ENCODE data around the gene SLC24A3.

The SLC24A3 gene

GRCh38 chr20:19244291-19244690, 31.8 kb downstream of the SLC24A3 start:
- no peak for DNase-seq

GRCh38 chr20:19249106-19249879, 36.9 kb downstream of the SLC24A3 start:
- no peak for DNase-seq

- no peak for DNase-seq
Observed at GRCh38 chr20:19250346-19250745, 37.9 kb downstream of the SLC24A3 start.

GRCh38 chr20:19251506-19251905, 39.1 kb downstream of the SLC24A3 start:
- no peak for DNase-seq

- no peak for DNase-seq
Observed at GRCh38 chr20:19251958-19252357, 39.5 kb downstream of the SLC24A3 start.

- no peak for DNase-seq
Observed at GRCh38 chr20:19252451-19253120, 40.1 kb downstream of the SLC24A3 start.

GRCh38 chr20:19253316-19253715, 40.9 kb downstream of the SLC24A3 start:
- no peak for DNase-seq

GRCh38 chr20:19253916-19254820, 41.7 kb downstream of the SLC24A3 start:
- no peak for DNase-seq

- no peak for DNase-seq
Observed at GRCh38 chr20:19254956-19255355, 42.5 kb downstream of the SLC24A3 start.

- DNase-seq = no peak
Observed at GRCh38 chr20:19256085-19256484, 43.6 kb downstream of the SLC24A3 start.

- DNase-seq = no peak
Observed at GRCh38 chr20:19256906-19257595, 44.6 kb downstream of the SLC24A3 start.

GRCh38 chr20:19257865-19258264, 45.4 kb downstream of the SLC24A3 start:
- DNase-seq = no peak

GRCh38 chr20:19259141-19259591, 46.7 kb downstream of the SLC24A3 start:
- DNase-seq = no peak

- no peak for DNase-seq
Observed at GRCh38 chr20:19260412-19261090, 48.1 kb downstream of the SLC24A3 start.

- no peak for DNase-seq
Observed at GRCh38 chr20:19264191-19264590, 51.7 kb downstream of the SLC24A3 start.

GRCh38 chr20:19265646-19266374, 53.4 kb downstream of the SLC24A3 start:
- DNase-seq = no peak

- DNase-seq = no peak
Observed at GRCh38 chr20:19268426-19268825, 56.0 kb downstream of the SLC24A3 start.

GRCh38 chr20:19269737-19270340, 57.4 kb downstream of the SLC24A3 start:
- DNase-seq = no peak

- no peak for DNase-seq
Observed at GRCh38 chr20:19271879-19272651, 59.6 kb downstream of the SLC24A3 start.

All from NCI-H446 (cell line).